Gastrocnemius medialis (tissue), 4 donors: ENCODE measurements around the gene BOLA1.

Experiments used
- POLR2A ChIP-seq, 2 donors: fragments of 450-650 bp; IDR thresholded peaks; one replicate each; pipeline ENCODE4 v1.6.1; 2017; ENCODE audit warnings: antibody characterized with exemption in 2 of 2, mild to moderate bottlenecking in 2 of 2, moderate library complexity in 2 of 2
- TF ChIP-seq, protein P1 (sequence below), 5 experiments: fragments of 450-650 bp in 3 of 5; fragments of 200-600 bp in 2 of 5; sonication (generic) in 2 of 5; IDR thresholded peaks in 4 of 5; conservative IDR thresholded peaks in 1 of 5; 1 replicate in 4 of 5; 2 replicates in 1 of 5; pipeline ENCODE4 v1.5.1; 2016 to 2019; ENCODE audit warnings: antibody characterized with exemption in 5 of 5, mild to moderate bottlenecking in 3 of 5, moderate library complexity in 3 of 5

DNA sequence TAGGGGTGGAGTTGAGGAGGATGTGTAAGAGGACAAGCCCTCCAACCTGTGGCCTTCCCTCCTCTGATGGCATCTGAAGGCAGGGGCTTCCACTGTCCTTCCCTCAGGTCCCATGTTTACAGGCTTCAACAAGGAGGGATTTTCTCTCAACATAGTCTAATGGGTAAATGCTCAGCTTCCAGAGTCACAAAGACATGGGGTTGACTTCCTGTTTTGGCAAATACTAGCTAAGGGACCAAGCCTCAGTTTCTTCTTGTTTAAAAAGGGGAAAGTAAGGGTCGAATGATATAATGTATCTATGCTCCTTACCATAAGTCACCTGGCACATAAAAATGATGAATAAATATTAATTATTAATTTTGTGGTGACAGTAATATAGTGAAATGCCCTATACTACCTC is 15.2 kb downstream of the BOLA1 start:
- TF ChIP-seq, protein P1, sequence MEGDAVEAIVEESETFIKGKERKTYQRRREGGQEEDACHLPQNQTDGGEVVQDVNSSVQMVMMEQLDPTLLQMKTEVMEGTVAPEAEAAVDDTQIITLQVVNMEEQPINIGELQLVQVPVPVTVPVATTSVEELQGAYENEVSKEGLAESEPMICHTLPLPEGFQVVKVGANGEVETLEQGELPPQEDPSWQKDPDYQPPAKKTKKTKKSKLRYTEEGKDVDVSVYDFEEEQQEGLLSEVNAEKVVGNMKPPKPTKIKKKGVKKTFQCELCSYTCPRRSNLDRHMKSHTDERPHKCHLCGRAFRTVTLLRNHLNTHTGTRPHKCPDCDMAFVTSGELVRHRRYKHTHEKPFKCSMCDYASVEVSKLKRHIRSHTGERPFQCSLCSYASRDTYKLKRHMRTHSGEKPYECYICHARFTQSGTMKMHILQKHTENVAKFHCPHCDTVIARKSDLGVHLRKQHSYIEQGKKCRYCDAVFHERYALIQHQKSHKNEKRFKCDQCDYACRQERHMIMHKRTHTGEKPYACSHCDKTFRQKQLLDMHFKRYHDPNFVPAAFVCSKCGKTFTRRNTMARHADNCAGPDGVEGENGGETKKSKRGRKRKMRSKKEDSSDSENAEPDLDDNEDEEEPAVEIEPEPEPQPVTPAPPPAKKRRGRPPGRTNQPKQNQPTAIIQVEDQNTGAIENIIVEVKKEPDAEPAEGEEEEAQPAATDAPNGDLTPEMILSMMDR (IDR thresholded peaks at IDR 0.05 in 4 of 5, conservative IDR thresholded peaks at IDR 0.05 in 1 of 5): no peak
- no peak for TF ChIP-seq POLR2A (IDR thresholded peaks at IDR 0.05)
